HL-60/S4 treated with retinoic acid at 250 ng/mL for 4 days and 3 days (cell line): ENCODE data around the gene FLVCR2.

Experiments used
- in situ Hi-C: fragments of 300-500 bp; cut with MboI; formaldehyde crosslinking; loops from 2 replicates; pipeline ENCODE4 v1.7.0; 2022; ENCODE audit warnings: low sequenced_read_pairs

FLVCR2 gene

GRCh38 chr14:75626863-75627262 lies 48.4 kb downstream of the FLVCR2 start:
- in situ Hi-C loops, result no loop called here

GRCh38 chr14:75627406-75627805 lies 49.0 kb downstream of the FLVCR2 start:
- in situ Hi-C loops, result no loop called here

- in situ Hi-C loops, result no loop called here
These were observed 50.4 kb downstream of the FLVCR2 start for GRCh38 chr14:75628816-75629215.

- in situ Hi-C loops, result no loop called here
These were observed 52.5 kb downstream of the FLVCR2 start for GRCh38 chr14:75630695-75631452.

GRCh38 chr14:75631453-75631831 lies 53.0 kb downstream of the FLVCR2 start:
- in situ Hi-C loops, result no loop called here

- in situ Hi-C loops, result no loop called here
These were observed 56.4 kb downstream of the FLVCR2 start for GRCh38 chr14:75634848-75635247.

GRCh38 chr14:75636100-75636692 lies 57.8 kb downstream of the FLVCR2 start:
- in situ Hi-C loops, result no loop called here

GRCh38 chr14:75640876-75641275 lies 62.5 kb downstream of the FLVCR2 start:
- in situ Hi-C loops, result no loop called here

- in situ Hi-C loops, result no loop called here
These were observed 65.6 kb downstream of the FLVCR2 start for GRCh38 chr14:75643985-75644384.

GRCh38 chr14:75645056-75645455 lies 66.6 kb downstream of the FLVCR2 start:
- in situ Hi-C loops, result no loop called here

- in situ Hi-C loops, result no loop called here
These were observed 68.3 kb downstream of the FLVCR2 start for GRCh38 chr14:75646762-75647161.

GRCh38 chr14:75647640-75648039 lies 69.2 kb downstream of the FLVCR2 start:
- in situ Hi-C loops, result no loop called here

GRCh38 chr14:75648066-75648838 lies 69.8 kb downstream of the FLVCR2 start:
- in situ Hi-C loops, result no loop called here

GRCh38 chr14:75649337-75649736 lies 70.9 kb downstream of the FLVCR2 start:
- in situ Hi-C loops, result no loop called here

GRCh38 chr14:75649773-75650172 lies 71.4 kb downstream of the FLVCR2 start:
- in situ Hi-C loops, result loop anchor here (10.0 to 25.0 kb wide), 2 partner anchors 75 to 337 kb away; partner anchors contain the start of gene FLVCR2

- in situ Hi-C loops, result loop anchor here (10.0 to 25.0 kb wide), 2 partner anchors 76 to 338 kb away; partner anchors contain the start of gene FLVCR2
These were observed 72.0 kb downstream of the FLVCR2 start for GRCh38 chr14:75650253-75651058.

GRCh38 chr14:75653563-75653962 lies 75.1 kb downstream of the FLVCR2 start:
- in situ Hi-C loops, result loop anchor here (10.0 to 25.0 kb wide), 2 partner anchors 79 to 341 kb away; partner anchors contain the start of gene FLVCR2

GRCh38 chr14:75654127-75654732 lies 75.8 kb downstream of the FLVCR2 start:
- in situ Hi-C loops, result loop anchor here (10.0 to 25.0 kb wide), 2 partner anchors 79 to 342 kb away; partner anchors contain the start of gene FLVCR2

- in situ Hi-C loops, result loop anchor here (10.0 to 25.0 kb wide), 2 partner anchors 80 to 343 kb away; partner anchors contain the start of gene FLVCR2
These were observed 76.8 kb downstream of the FLVCR2 start for GRCh38 chr14:75655235-75655634.

GRCh38 chr14:75657331-75657730 lies 78.9 kb downstream of the FLVCR2 start:
- in situ Hi-C loops, result loop anchor here (10.0 to 25.0 kb wide), 2 partner anchors 83 to 345 kb away; partner anchors contain the start of gene FLVCR2
